K562 (cell line): Measurements from ENCODE around the gene ADGRB2. TPM values are rescaled to one million over a fixed set of nuclear protein-coding genes. Genes with fewer than 3 reads are reported as not detected.

ENCODE experiments used
- ATAC-seq: fragments of 200-7000 bp; cut with Tn5 transposase; 3 replicates; pipeline ENCODE4 v1.9.1; 2020; ENCODE audit warnings: moderate library complexity
- BruUV-seq: library from RNA; stranded (reverse); fragments of 400-500 nt; replicated peaks from 2 replicates; lab custom pipeline; 2021; lab: Mats Ljungman, UMichigan
- CTCF ChIA-PET: fragments of 300-600 bp; formaldehyde crosslinking; extraction: SDS; loops from one replicate; lab custom pipeline; 2021; ENCODE audit warnings: low intra/inter-chr PET ratio; lab: Yijun Ruan, JAX
- POLR2A ChIA-PET: fragments of 300-600, 350-650 bp; sonication (Branson Sonifier 250); formaldehyde crosslinking; extraction: SDS; loops from one replicate; lab custom pipeline; 2021; ENCODE audit warnings: antibody characterized with exemption, inconsistent platforms; lab: Yijun Ruan, JAX
- DNase-seq, 4 experiments: peaks; one replicate each; pipeline versions ENCODE4 v3.0.0 to v3.0.0-alpha.2; 2011 to 2018; ENCODE audit warnings: low spot score in 3 of 4, mixed read lengths in 3 of 4; ENCODE audit errors: extremely low read depth in 1 of 4
- FAIRE-seq: peaks from 2 replicates; lab custom pipeline; 2011; peaks lifted over from hg19 to GRCh38; lab: Jason Lieb, UNC
- H2AFZ ChIP-seq: 2 replicates; pipeline ENCODE4 v1.6.0; 2011; ENCODE audit warnings: low read depth, low read length, control low read depth, inconsistent platforms
- H3K27ac ChIP-seq: fragments of 200-600 bp; 3 replicates; pipeline ENCODE4 v1.8.0; 2011; ENCODE audit warnings: low read depth, mild to moderate bottlenecking, control low read depth, inconsistent platforms, low read length, moderate library complexity, mixed read lengths; ENCODE audit errors: extremely low read depth
- H3K27me3 ChIP-seq, 2 experiments: fragments of 300-600 bp in 1 of 2; 2 replicates in 1 of 2; 3 replicates in 1 of 2; pipeline versions ENCODE4 v1.6.0 to v1.8.0; 2011; ENCODE audit warnings: inconsistent platforms in 2 of 2, low read length in 2 of 2, mild to moderate bottlenecking in 1 of 2, mixed read lengths in 1 of 2, moderate library complexity in 1 of 2; ENCODE audit not compliant: control insufficient read depth in 2 of 2, insufficient read depth in 2 of 2
- H3K36me3 ChIP-seq: fragments of 300-600 bp; 3 replicates; pipeline ENCODE4 v1.8.0; 2011; ENCODE audit warnings: mild to moderate bottlenecking, low read length, inconsistent platforms; ENCODE audit not compliant: control insufficient read depth, insufficient read depth
- H3K4me1 ChIP-seq, 2 experiments: fragments of 200-600 bp in 1 of 2; replicated peaks in 1 of 2; 2 replicates in 1 of 2; 3 replicates in 1 of 2; pipeline versions ENCODE4 v1.5.1 to v1.8.0; 2011; ENCODE audit warnings: inconsistent platforms in 2 of 2, low read length in 2 of 2, mild to moderate bottlenecking in 1 of 2, mixed read lengths in 1 of 2, moderate library complexity in 1 of 2; ENCODE audit not compliant: control insufficient read depth in 2 of 2, insufficient read depth in 2 of 2
- H3K4me2 ChIP-seq: 2 replicates; pipeline ENCODE4 v1.6.1; 2011; ENCODE audit warnings: low read length, control low read depth, inconsistent platforms, mixed read lengths; ENCODE audit not compliant: insufficient read depth
- H3K4me3 ChIP-seq: fragments of 200-600 bp; sonication (generic), shearing (Covaris generic); 2 replicates; pipeline ENCODE4 v1.5.1; 2016; ENCODE audit warnings: control low read depth, inconsistent platforms
- H3K79me2 ChIP-seq: fragments of 200-600 bp; 3 replicates; pipeline ENCODE4 v1.8.0; 2011; ENCODE audit warnings: low read length, inconsistent platforms; ENCODE audit not compliant: control insufficient read depth, insufficient read depth
- H3K9ac ChIP-seq, 2 experiments: 2 replicates each; pipeline versions ENCODE4 v1.6.0 to v1.6.1; 2011; ENCODE audit warnings: low read depth in 2 of 2, low read length in 2 of 2, control low read depth in 1 of 2, inconsistent platforms in 1 of 2, mild to moderate bottlenecking in 1 of 2, mixed read lengths in 1 of 2; ENCODE audit not compliant: insufficient read depth in 1 of 2
- H3K9me1 ChIP-seq: one replicate; pipeline ENCODE4 v1.6.0; 2011; ENCODE audit warnings: inconsistent platforms, mild to moderate bottlenecking, low read length, moderate library complexity; ENCODE audit not compliant: control insufficient read depth, insufficient read depth
- H3K9me3 ChIP-seq: replicated peaks from 2 replicates; pipeline ENCODE4 v1.5.1; 2011; ENCODE audit warnings: low read depth, low read length, inconsistent platforms; ENCODE audit not compliant: control insufficient read depth, insufficient read depth
- H4K20me1 ChIP-seq: replicated peaks from 2 replicates; pipeline ENCODE4 v1.6.1; 2011; ENCODE audit warnings: low read length, inconsistent platforms, mixed read lengths; ENCODE audit not compliant: control insufficient read depth, insufficient read depth
- CBX2 ChIP-seq: fragments of 200-600 bp; sonication (generic); IDR thresholded peaks from one replicate; pipeline ENCODE4 v1.6.1; 2012; ENCODE audit warnings: mild to moderate bottlenecking, low read length, inconsistent platforms; ENCODE audit not compliant: insufficient read depth, poor library complexity, severe bottlenecking
- EGR1 ChIP-seq: fragments of 450-650 bp; conservative IDR thresholded peaks from 2 replicates; pipeline ENCODE4 v1.6.1; 2017; ENCODE audit warnings: mild to moderate bottlenecking
- FOXJ2 ChIP-seq: fragments of 200-800 bp; sonication (Bioruptor generic); IDR thresholded peaks from 2 replicates; pipeline ENCODE4 v1.6.1; 2016; ENCODE audit warnings: missing genetic modification characterization, missing compliant biosample characterization
- HDGF ChIP-seq: fragments of 450-650 bp; IDR thresholded peaks from 2 replicates; pipeline ENCODE4 v1.6.1; 2016
- MBD2 ChIP-seq: sonication (generic); IDR thresholded peaks from 2 replicates; pipeline ENCODE4 v1.6.1; 2016; ENCODE audit warnings: low read depth, borderline replicate concordance
- NCOA2 ChIP-seq, 2 experiments: fragments of 450-650 bp; IDR thresholded peaks; 2 replicates each; pipeline ENCODE4 v1.6.1; 2018; ENCODE audit warnings: mild to moderate bottlenecking in 2 of 2, moderate library complexity in 1 of 2; ENCODE audit not compliant: partially characterized antibody in 2 of 2
- ZBTB1 ChIP-seq: sonication (generic); formaldehyde crosslinking; IDR thresholded peaks from 2 replicates; pipeline ENCODE4 v1.8.1; 2023; ENCODE audit warnings: missing genetic modification reagents, low read depth, mild to moderate bottlenecking, borderline replicate concordance
- ZKSCAN8 ChIP-seq: fragments of 200-800 bp; sonication (Bioruptor generic); IDR thresholded peaks from 2 replicates; pipeline ENCODE4 v1.6.1; 2016; ENCODE audit warnings: missing genetic modification characterization, missing compliant biosample characterization
- ZNF431 ChIP-seq: sonication (generic); formaldehyde crosslinking; IDR thresholded peaks from 2 replicates; pipeline ENCODE4 v1.8.0; 2022; ENCODE audit warnings: mild to moderate bottlenecking, missing genetic modification reagents
- WGBS: fragments of 100-300 bp; shearing (Covaris generic); methylation state at CpG from one replicate; pipeline ENCODE4 v1.1.6; 2016; ENCODE audit warnings: low coverage, mixed read lengths; ENCODE audit not compliant: insufficient coverage; ENCODE audit errors: missing lambda C conversion rate; 5-methylcytosine and 5-hydroxymethylcytosine counted together
- in situ Hi-C: fragments of 300-500 bp; cut with MboI; formaldehyde crosslinking; loops from 4 replicates; pipeline ENCODE4 v1.15.0; 2018; ENCODE audit warnings: inconsistent platforms, mixed read lengths
- intact Hi-C: fragments of 100-400 bp; cut with micrococcal nuclease; formaldehyde crosslinking; loops from 2 replicates; pipeline ENCODE4 v1.14.2; 2022
- polyA plus RNA-seq, 8 experiments: library from polyadenylated mRNA; depleted of rRNA in 4 of 8; stranded (reverse) in 5 of 8; unstranded in 3 of 8; fragments of >200 nt; fragmentation: Nextera tagmentation in 2 of 8; fragmentation: Illumina TruSeq in 1 of 8; extraction: Ambion mirVana in 2 of 8; extraction: Trizol in 1 of 8; gene quantifications; 2 replicates each; pipeline versions ENCODE4 v1.2.1 to v1.2.3, GENCODE V29; 2011 to 2014; ENCODE audit warnings: inconsistent platforms in 1 of 8, missing spikeins in 1 of 8
- total RNA-seq, 7 experiments: library from RNA; depleted of rRNA in 6 of 7; stranded (reverse); fragments of >200 nt in 6 of 7; fragmentation: Illumina TruSeq in 2 of 7; extraction: Trizol in 2 of 7; gene quantifications; 2 replicates each; pipeline versions ENCODE4 v1.2.1 to v1.2.3, GENCODE V29; 2011 to 2021; ENCODE audit warnings: low replicate concordance in 1 of 7
- TF ChIP-seq, protein P1 (sequence below): IDR thresholded peaks from 2 replicates; pipeline ENCODE4 v1.6.1; 2011; ENCODE audit warnings: borderline replicate concordance, low read depth, mild to moderate bottlenecking, moderate library complexity, low read length; ENCODE audit not compliant: insufficient read depth, poor library complexity, severe bottlenecking

The ADGRB2 gene
- total and polyA plus RNA-seq, 9 of the 15 experiments (the other 6 are each of a cell fraction or from before 2014, with no cell fraction given): 0.04 to 0.23 (median 0.20) TPM; not detected in 2

DNA sequence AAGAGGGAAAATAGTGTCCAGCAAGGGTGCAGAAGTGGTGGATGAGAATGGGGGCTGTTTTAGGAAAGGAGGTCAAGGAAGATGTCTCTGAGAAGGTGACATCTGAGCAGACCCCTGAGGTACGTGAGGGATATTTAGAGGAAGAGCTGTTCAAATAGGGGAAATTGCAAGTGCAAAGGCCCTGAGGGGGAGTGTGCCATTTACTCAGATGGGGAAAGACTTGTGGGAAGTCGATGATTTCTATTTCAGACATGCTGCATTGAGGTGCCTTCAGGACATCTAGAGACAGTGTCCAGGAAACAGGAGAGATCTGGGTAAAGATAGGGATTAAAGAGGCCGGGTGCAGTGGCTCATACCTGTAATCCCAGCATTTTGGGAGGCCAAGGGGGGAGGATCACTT lies 10.4 kb upstream of the ADGRB2 start:
- DNase-seq (no peak), ATAC-seq (no peak), FAIRE-seq (no peak)
- H3K27ac ChIP-seq: no peak overlapping the region
- peaks cover 13 to 49% of the 10 kb centered on the region in 2 experiments; a peak in 4 of 5 replicates for H3K27me3 ChIP-seq
- in situ Hi-C loops (no loop called here), intact Hi-C loops (no loop called here)
- H3K9ac ChIP-seq: no peak overlapping the region
- no peaks in the 10 kb centered on the region for H3K79me2 ChIP-seq
- ChIA-PET POLR2A (interaction anchor here (1.0 kb wide), 1 partner anchor 19 kb away, joined by 3 read pairs; no protein-coding TSS in a partner anchor), CTCF (no interaction called here)
- no peak overlapping the region for H3K4me3 ChIP-seq
- no TSS peak for BruUV-seq
- H3K36me3 ChIP-seq: no peaks in the 10 kb centered on the region
- TF ChIP-seq EGR1 (no peak), MBD2 (no peak), HDGF (no peak), CBX2 (no peak), ZNF431 (CRISPR knock-in tag) (no peak), FOXJ2 (tag) (no peak), ZKSCAN8 (CRISPR knock-in tag) (no peak), NCOA2 (IDR thresholded peaks at IDR 0.05; ENCODE audit: partially characterized antibody in 2 of 2) (no peak), ZBTB1 (CRISPR knock-in tag) (no peak)
- TF ChIP-seq, protein P1, sequence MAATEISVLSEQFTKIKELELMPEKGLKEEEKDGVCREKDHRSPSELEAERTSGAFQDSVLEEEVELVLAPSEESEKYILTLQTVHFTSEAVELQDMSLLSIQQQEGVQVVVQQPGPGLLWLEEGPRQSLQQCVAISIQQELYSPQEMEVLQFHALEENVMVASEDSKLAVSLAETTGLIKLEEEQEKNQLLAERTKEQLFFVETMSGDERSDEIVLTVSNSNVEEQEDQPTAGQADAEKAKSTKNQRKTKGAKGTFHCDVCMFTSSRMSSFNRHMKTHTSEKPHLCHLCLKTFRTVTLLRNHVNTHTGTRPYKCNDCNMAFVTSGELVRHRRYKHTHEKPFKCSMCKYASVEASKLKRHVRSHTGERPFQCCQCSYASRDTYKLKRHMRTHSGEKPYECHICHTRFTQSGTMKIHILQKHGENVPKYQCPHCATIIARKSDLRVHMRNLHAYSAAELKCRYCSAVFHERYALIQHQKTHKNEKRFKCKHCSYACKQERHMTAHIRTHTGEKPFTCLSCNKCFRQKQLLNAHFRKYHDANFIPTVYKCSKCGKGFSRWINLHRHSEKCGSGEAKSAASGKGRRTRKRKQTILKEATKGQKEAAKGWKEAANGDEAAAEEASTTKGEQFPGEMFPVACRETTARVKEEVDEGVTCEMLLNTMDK: no peak
- H3K4me1 ChIP-seq: peaks cover 11 to 27% of the 10 kb centered on the region in 2 experiments
- H3K9me3 ChIP-seq: no peaks in the 10 kb centered on the region
- H2AFZ ChIP-seq: no peak overlapping the region
- H3K4me2 ChIP-seq: no peak overlapping the region
- 3% methylated on average over 3 of the region's 3 CpGs for WGBS
- H3K9me1 ChIP-seq: no peaks in the 10 kb centered on the region
- peaks cover 14% of the 10 kb centered on the region for H4K20me1 ChIP-seq
